MCF 10A (cell line): ENCODE measurements around the gene LGALS12. TPM values are rescaled to one million over a fixed set of nuclear protein-coding genes. Genes with fewer than 3 reads are reported as not detected.

Source experiments
- Bru-seq: library from RNA; stranded (reverse); fragments of 400-500 nt; gene quantifications from one replicate; lab custom pipeline; 2021; lab: Mats Ljungman, UMichigan
- BruChase-seq, 2 experiments: library from RNA; stranded (reverse); fragments of 400-500 nt; gene quantifications; one replicate each; lab custom pipeline; 2021; lab: Mats Ljungman, UMichigan
- BruUV-seq: library from RNA; stranded (reverse); fragments of 400-500 nt; replicated peaks from 2 replicates; lab custom pipeline; 2021; lab: Mats Ljungman, UMichigan
- CTCF ChIA-PET: fragments of 300-600 bp; sonication (Branson Sonifier 250); formaldehyde crosslinking; extraction: SDS; loops from one replicate; lab custom pipeline; 2021; ENCODE audit warnings: antibody characterized with exemption, inconsistent platforms; lab: Yijun Ruan, JAX
- POLR2A ChIA-PET: fragments of 300-600, 350-650 bp; sonication (Branson Sonifier 250); formaldehyde crosslinking; extraction: SDS; loops from one replicate; lab custom pipeline; 2020; ENCODE audit warnings: antibody characterized with exemption, inconsistent platforms; lab: Yijun Ruan, JAX
- DNase-seq: peaks from one replicate; pipeline ENCODE4 v3.0.0-alpha.2; 2018; ENCODE audit not compliant: unreplicated experiment
- H3K27ac Mint-ChIP-seq: one replicate; pipeline ENCODE4 v1.8.0; 2022; ENCODE audit warnings: mild to moderate bottlenecking, low read depth, mixed read lengths; ENCODE audit not compliant: unreplicated experiment
- H3K27me3 Mint-ChIP-seq: one replicate; pipeline ENCODE4 v1.8.0; 2022; ENCODE audit warnings: mixed read lengths; ENCODE audit not compliant: insufficient read depth, unreplicated experiment
- H3K36me3 Mint-ChIP-seq: one replicate; pipeline ENCODE4 v1.8.0; 2022; ENCODE audit warnings: mild to moderate bottlenecking, moderate library complexity, mixed read lengths; ENCODE audit not compliant: insufficient read depth, unreplicated experiment
- H3K4me1 Mint-ChIP-seq: one replicate; pipeline ENCODE4 v1.8.0; 2022; ENCODE audit warnings: mixed read lengths; ENCODE audit not compliant: insufficient read depth, unreplicated experiment
- H3K4me3 Mint-ChIP-seq: one replicate; pipeline ENCODE4 v1.8.0; 2022; ENCODE audit warnings: mild to moderate bottlenecking, moderate library complexity, mixed read lengths; ENCODE audit not compliant: unreplicated experiment
- H3K9me3 Mint-ChIP-seq: one replicate; pipeline ENCODE4 v1.8.0; 2022; ENCODE audit warnings: mixed read lengths; ENCODE audit not compliant: unreplicated experiment
- intact Hi-C: fragments of 100-400 bp; cut with micrococcal nuclease; formaldehyde crosslinking; loops from 2 replicates; pipeline ENCODE4 v1.14.1; 2022
- long read RNA-seq: library from polyadenylated mRNA; stranded (forward); transcript quantifications from one replicate; pipeline ENCODE4 v2.0.0, GENCODE V29; 2022
- total RNA-seq: library from RNA; stranded (reverse); gene quantifications from 2 replicates; pipeline ENCODE4 v1.2.3, GENCODE V29; 2022
- TF ChIP-seq, protein P1 (sequence below): fragments of 200-600 bp; IDR thresholded peaks from one replicate; pipeline ENCODE4 v1.8.0; 2022; ENCODE audit warnings: antibody characterized with exemption, mild to moderate bottlenecking; ENCODE audit not compliant: unreplicated experiment

Gene LGALS12, protein sequence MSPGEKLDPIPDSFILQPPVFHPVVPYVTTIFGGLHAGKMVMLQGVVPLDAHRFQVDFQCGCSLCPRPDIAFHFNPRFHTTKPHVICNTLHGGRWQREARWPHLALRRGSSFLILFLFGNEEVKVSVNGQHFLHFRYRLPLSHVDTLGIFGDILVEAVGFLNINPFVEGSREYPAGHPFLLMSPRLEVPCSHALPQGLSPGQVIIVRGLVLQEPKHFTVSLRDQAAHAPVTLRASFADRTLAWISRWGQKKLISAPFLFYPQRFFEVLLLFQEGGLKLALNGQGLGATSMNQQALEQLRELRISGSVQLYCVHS
- total RNA-seq: not detected in 2 replicates
- not detected for Bru-seq, nascent RNA
- BruChase-seq, experiment 1, labeled RNA remaining after a 6-hour chase: not detected
- BruChase-seq, experiment 2, labeled RNA remaining after a 2-hour chase: not detected
- long read RNA-seq: 0 reads

DNA sequence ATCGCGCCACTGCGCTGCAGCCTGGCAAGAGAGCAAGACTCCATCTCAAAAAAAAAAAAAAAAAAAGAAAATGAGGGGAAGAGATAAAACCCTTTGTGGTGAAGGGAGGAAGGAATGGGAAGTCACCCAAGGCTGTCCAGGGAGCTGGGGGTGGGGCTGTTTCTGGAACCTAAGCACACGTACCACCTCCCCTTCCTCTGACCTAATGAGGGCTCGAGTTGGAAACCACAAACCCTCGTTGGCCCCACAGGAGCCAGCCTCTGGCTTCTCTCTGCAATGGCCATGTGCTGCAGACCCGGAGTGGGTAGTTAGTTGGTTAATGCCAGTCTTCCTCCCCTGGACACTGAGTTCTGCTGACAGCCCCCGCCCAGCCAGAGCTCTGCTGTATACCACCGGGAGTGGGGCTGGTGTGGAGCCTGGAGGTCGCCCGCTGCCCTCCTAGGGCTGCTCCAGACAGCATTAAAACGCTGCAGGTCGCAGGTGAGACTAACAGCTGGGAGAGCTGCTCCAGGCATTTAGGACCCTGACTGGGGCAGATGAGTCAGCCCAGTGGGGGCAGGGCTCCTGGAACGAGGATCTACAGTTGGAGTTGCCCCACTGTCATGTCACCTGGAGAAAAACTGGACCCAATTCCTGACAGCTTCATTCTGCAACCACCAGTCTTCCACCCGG, at the start of gene LGALS12:
TSS of gene LGALS12 (plus strand) at position 228 of the 672 bp plus-strand sequence. CDS start at position 603, 375 bp downstream.
- TF ChIP-seq, protein P1, sequence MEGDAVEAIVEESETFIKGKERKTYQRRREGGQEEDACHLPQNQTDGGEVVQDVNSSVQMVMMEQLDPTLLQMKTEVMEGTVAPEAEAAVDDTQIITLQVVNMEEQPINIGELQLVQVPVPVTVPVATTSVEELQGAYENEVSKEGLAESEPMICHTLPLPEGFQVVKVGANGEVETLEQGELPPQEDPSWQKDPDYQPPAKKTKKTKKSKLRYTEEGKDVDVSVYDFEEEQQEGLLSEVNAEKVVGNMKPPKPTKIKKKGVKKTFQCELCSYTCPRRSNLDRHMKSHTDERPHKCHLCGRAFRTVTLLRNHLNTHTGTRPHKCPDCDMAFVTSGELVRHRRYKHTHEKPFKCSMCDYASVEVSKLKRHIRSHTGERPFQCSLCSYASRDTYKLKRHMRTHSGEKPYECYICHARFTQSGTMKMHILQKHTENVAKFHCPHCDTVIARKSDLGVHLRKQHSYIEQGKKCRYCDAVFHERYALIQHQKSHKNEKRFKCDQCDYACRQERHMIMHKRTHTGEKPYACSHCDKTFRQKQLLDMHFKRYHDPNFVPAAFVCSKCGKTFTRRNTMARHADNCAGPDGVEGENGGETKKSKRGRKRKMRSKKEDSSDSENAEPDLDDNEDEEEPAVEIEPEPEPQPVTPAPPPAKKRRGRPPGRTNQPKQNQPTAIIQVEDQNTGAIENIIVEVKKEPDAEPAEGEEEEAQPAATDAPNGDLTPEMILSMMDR: no peak
- no TSS peak for BruUV-seq
- POLR2A ChIA-PET: interaction anchor here (0.6 kb wide), 1 partner anchor 53 kb away, joined by 3 read pairs; no protein-coding TSS in a partner anchor
- no peaks in the 10 kb centered on the region for H3K27me3 Mint-ChIP-seq
- no peak within 1 kb of the TSS for H3K4me3 Mint-ChIP-seq
- intact Hi-C loops: no loop called here
- H3K27ac Mint-ChIP-seq: no peak within 1 kb of the TSS
- CTCF ChIA-PET: no interaction called here
- DNase-seq: no peak
- H3K9me3 Mint-ChIP-seq: no peaks in the 10 kb centered on the region
- no peaks in the 10 kb centered on the region for H3K4me1 Mint-ChIP-seq
- H3K36me3 Mint-ChIP-seq: no peaks in the 10 kb centered on the region

DNA sequence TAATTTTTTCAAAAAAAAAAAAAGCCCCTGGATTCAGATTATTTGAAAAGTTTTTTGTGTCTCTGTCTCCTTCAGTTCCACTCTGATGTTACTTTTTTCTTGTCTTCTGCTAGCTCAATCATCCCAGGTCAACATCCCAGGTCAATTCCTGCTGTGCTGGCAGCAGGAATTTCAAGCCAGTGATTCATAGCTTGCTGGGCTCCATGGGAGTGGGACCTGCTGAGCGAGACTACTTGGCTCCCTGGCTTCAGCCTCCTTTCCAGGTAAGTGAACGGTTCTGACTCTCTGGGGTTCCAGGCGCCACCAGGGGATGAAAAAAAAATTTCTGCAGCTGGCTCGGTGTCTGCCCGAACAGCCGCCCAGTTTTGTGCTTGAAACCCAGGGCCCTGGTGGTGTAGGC, 46.3 kb upstream of the LGALS12 start:
- Mint-ChIP-seq H3K36me3 (no peaks in the 10 kb centered on the region), H3K27ac (no peak overlapping the region), H3K9me3 (no peaks in the 10 kb centered on the region), H3K27me3 (peaks cover 36% of the 10 kb centered on the region), H3K4me1 (no peaks in the 10 kb centered on the region), H3K4me3 (no peak overlapping the region)
- TF ChIP-seq, protein P1: no peak
- POLR2A ChIA-PET: interaction anchor here (0.6 kb wide), 1 partner anchor 575 kb away, joined by 4 read pairs; no protein-coding TSS in a partner anchor
- intact Hi-C loops: no loop called here
- CTCF ChIA-PET: interaction anchor here (0.6 to 1.6 kb wide), 2 partner anchors 20 to 218 kb away, joined by 3 read pairs; no protein-coding TSS in a partner anchor
- peak; percentile 3 for DNase-seq
- BruUV-seq: no TSS peak

DNA sequence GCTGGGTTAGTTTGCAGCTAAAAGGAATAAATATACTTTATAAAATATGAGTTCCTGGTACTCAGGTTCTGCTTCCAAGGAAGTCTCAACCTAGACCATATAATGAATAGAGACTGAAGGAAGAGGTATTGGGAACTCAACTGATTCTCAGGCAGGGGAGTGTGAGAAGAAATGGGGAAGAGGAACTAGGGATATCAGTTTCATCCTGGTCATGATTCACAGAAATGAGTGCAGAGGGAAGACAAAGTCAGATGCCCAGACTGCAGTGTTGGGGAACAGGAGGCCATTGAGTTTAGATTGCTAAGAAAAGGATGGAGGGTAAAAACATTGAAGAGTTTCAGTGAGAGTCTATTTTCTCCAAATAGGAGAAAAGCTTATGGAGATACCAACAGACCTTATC, 43.7 kb upstream of the LGALS12 start:
- H3K36me3 Mint-ChIP-seq: no peaks in the 10 kb centered on the region
- H3K27me3 Mint-ChIP-seq: peaks cover 33% of the 10 kb centered on the region
- BruUV-seq: no TSS peak
- DNase-seq: no peak
- POLR2A ChIA-PET: no interaction called here
- H3K4me1 Mint-ChIP-seq: no peaks in the 10 kb centered on the region
- no peak overlapping the region for H3K27ac Mint-ChIP-seq
- CTCF ChIA-PET: interaction anchor here (0.6 kb wide), 1 partner anchor 177 kb away, joined by 4 read pairs; no protein-coding TSS in a partner anchor
- no peaks in the 10 kb centered on the region for H3K9me3 Mint-ChIP-seq
- H3K4me3 Mint-ChIP-seq: no peak overlapping the region
- intact Hi-C loops: no loop called here
- TF ChIP-seq, protein P1: no peak

DNA sequence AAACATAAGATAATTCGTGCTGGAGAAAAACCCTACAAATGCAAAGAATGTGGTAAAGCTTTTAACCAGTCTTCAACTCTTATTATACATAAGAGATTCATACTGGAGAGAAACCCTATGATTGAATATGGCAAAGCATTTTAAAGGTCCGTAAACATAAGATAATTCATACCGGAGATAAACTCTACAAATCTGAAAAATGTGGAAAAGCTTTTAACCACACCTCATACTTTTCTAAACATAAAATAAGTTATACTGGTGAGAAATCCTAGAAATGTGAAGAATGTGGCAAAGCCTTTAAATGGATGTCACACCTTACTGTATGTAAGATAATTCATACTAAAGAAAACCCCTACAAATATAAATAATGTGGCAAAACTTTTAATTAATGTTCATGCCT, 35.6 kb upstream of the LGALS12 start:
- Mint-ChIP-seq H3K36me3 (no peaks in the 10 kb centered on the region), H3K27me3 (no peaks in the 10 kb centered on the region), H3K4me3 (no peak overlapping the region), H3K4me1 (no peaks in the 10 kb centered on the region), H3K9me3 (peaks cover 8% of the 10 kb centered on the region), H3K27ac (no peak overlapping the region)
- ChIA-PET CTCF (interaction anchor here (0.6 to 1.1 kb wide), 3 partner anchors 9 to 231 kb away, joined by 3 to 5 read pairs (median 3); no protein-coding TSS in a partner anchor), POLR2A (no interaction called here)
- no peak for DNase-seq
- TF ChIP-seq, protein P1: no peak
- no TSS peak for BruUV-seq
- intact Hi-C loops: no loop called here
